GM23338 (cell line): ENCODE measurements around the gene PEAK3. TPM values are rescaled to one million over a fixed set of nuclear protein-coding genes. Genes with fewer than 3 reads are reported as not detected.

Experiments
- ATAC-seq: fragments of 200-7000 bp; cut with Tn5 transposase; 3 replicates; pipeline ENCODE4 v1.9.1; 2020
- DNase-seq: peaks from one replicate; pipeline ENCODE4 v3.0.0-alpha.2; 2015; ENCODE audit warnings: low spot score
- H2AFZ ChIP-seq: fragments of 200-600 bp; sonication (generic); 2 replicates; pipeline ENCODE4 v1.8.0; 2016; ENCODE audit warnings: antibody characterized with exemption, mild to moderate bottlenecking, moderate library complexity
- H3F3A ChIP-seq: fragments of 200-600 bp; sonication (generic); replicated peaks from 2 replicates; pipeline ENCODE4 v1.8.0; 2017; ENCODE audit warnings: antibody characterized with exemption, mixed run types, low read depth
- H3K27ac ChIP-seq: fragments of 200-600 bp; sonication (generic); 2 replicates; pipeline ENCODE4 v1.6.1; 2016; ENCODE audit warnings: low read depth
- H3K27me3 ChIP-seq: fragments of 200-600 bp; sonication (generic); 2 replicates; pipeline ENCODE4 v1.8.0; 2016; ENCODE audit warnings: mild to moderate bottlenecking, mixed run types, moderate library complexity; ENCODE audit not compliant: insufficient read depth
- H3K36me3 ChIP-seq: fragments of 200-600 bp; sonication (generic); 2 replicates; pipeline ENCODE4 v1.8.0; 2016; ENCODE audit warnings: mild to moderate bottlenecking; ENCODE audit not compliant: insufficient read depth
- H3K4me1 ChIP-seq: fragments of 200-600 bp; sonication (generic); 2 replicates; pipeline ENCODE4 v1.8.0; 2016; ENCODE audit warnings: mild to moderate bottlenecking, moderate library complexity; ENCODE audit not compliant: insufficient read depth
- H3K4me2 ChIP-seq: fragments of 200-600 bp; sonication (generic); 2 replicates; pipeline ENCODE4 v1.7.1; 2017; ENCODE audit warnings: mixed run types
- H3K4me3 ChIP-seq: fragments of 200-600 bp; sonication (generic); 2 replicates; pipeline ENCODE4 v1.6.1; 2016; ENCODE audit warnings: mixed run types
- H3K79me2 ChIP-seq: fragments of 200-600 bp; sonication (generic); replicated peaks from 2 replicates; pipeline ENCODE4 v1.8.0; 2017; ENCODE audit warnings: mild to moderate bottlenecking; ENCODE audit not compliant: insufficient read depth
- H3K9me2 ChIP-seq: fragments of 200-600 bp; sonication (generic); 2 replicates; pipeline ENCODE4 v1.8.0; 2017; ENCODE audit not compliant: insufficient read depth
- H4K20me1 ChIP-seq: fragments of 200-600 bp; sonication (generic); replicated peaks from 2 replicates; pipeline ENCODE4 v1.8.0; 2017; ENCODE audit warnings: mild to moderate bottlenecking; ENCODE audit not compliant: insufficient read depth
- H3K27ac Mint-ChIP-seq: 2 replicates; pipeline ENCODE4 v1.8.0; 2020; ENCODE audit warnings: inconsistent platforms, mild to moderate bottlenecking, moderate library complexity, mixed read lengths
- H3K27me3 Mint-ChIP-seq: 3 replicates; pipeline ENCODE4 v1.8.0; 2022; ENCODE audit warnings: low read depth, mild to moderate bottlenecking, moderate library complexity, mixed read lengths, inconsistent platforms; ENCODE audit not compliant: insufficient read depth, poor library complexity
- H3K36me3 Mint-ChIP-seq: 3 replicates; pipeline ENCODE4 v1.8.0; 2021; ENCODE audit warnings: low read depth, mild to moderate bottlenecking, inconsistent platforms, moderate library complexity, mixed read lengths
- H3K4me1 Mint-ChIP-seq: 3 replicates; pipeline ENCODE4 v1.8.0; 2020; ENCODE audit warnings: mild to moderate bottlenecking, inconsistent platforms, mixed read lengths
- H3K4me3 Mint-ChIP-seq: 3 replicates; pipeline ENCODE4 v1.8.0; 2021; ENCODE audit warnings: moderate library complexity, mild to moderate bottlenecking, inconsistent platforms, mixed read lengths
- H3K9me3 Mint-ChIP-seq: 3 replicates; pipeline ENCODE4 v1.8.0; 2020; ENCODE audit warnings: moderate library complexity, mild to moderate bottlenecking, inconsistent platforms, mixed read lengths
- CREB1 ChIP-seq: fragments of 250-450 bp; sonication (Bioruptor Pico); IDR thresholded peaks from 2 replicates; pipeline ENCODE4 v1.5.0; 2020; ENCODE audit warnings: low read depth, mild to moderate bottlenecking, moderate library complexity
- CTCF ChIP-seq, 2 experiments: fragments of 200-600 bp in 1 of 2; sonication (generic) in 1 of 2; conservative IDR thresholded peaks; 2 replicates each; pipeline versions ENCODE4 v1.5.1 to v1.6.1; 2016 to 2017; ENCODE audit warnings: antibody characterized with exemption in 2 of 2, low read depth in 2 of 2, mild to moderate bottlenecking in 2 of 2, moderate library complexity in 1 of 2
- ETS1 ChIP-seq: IDR thresholded peaks from 2 replicates; pipeline ENCODE4 v1.6.1; 2016; ENCODE audit warnings: antibody characterized with exemption
- EZH2 ChIP-seq: fragments of 200-600 bp; sonication (generic); IDR thresholded peaks from one replicate; pipeline ENCODE4 v1.8.0; 2017; ENCODE audit warnings: antibody characterized with exemption, mild to moderate bottlenecking, low read depth; ENCODE audit not compliant: unreplicated experiment
- EZH2phosphoT487 ChIP-seq: fragments of 200-600 bp; sonication (generic); IDR thresholded peaks from one replicate; pipeline ENCODE4 v1.8.1; 2018; ENCODE audit warnings: antibody characterized with exemption; ENCODE audit not compliant: unreplicated experiment
- JUNB ChIP-seq: IDR thresholded peaks from one replicate; pipeline ENCODE4 v1.6.1; 2016; ENCODE audit warnings: antibody characterized with exemption; ENCODE audit not compliant: unreplicated experiment
- POLR2AphosphoS5 ChIP-seq: IDR thresholded peaks from 2 replicates; pipeline ENCODE4 v1.6.1; 2016; ENCODE audit warnings: antibody characterized with exemption, low read depth
- STAT1 ChIP-seq: IDR thresholded peaks from one replicate; pipeline ENCODE4 v1.6.1; 2016; ENCODE audit warnings: antibody characterized with exemption; ENCODE audit not compliant: unreplicated experiment
- ZNF114 ChIP-seq: fragments of 250-450 bp; sonication (Bioruptor Pico); IDR thresholded peaks from 2 replicates; pipeline ENCODE4 v1.5.0; 2020; ENCODE audit warnings: mild to moderate bottlenecking, moderate library complexity
- ZNF331 ChIP-seq: fragments of 250-450 bp; sonication (Bioruptor Pico); IDR thresholded peaks from 2 replicates; pipeline ENCODE4 v1.5.0; 2020; ENCODE audit warnings: low read depth, mild to moderate bottlenecking, moderate library complexity
- ZNF462 ChIP-seq: fragments of 250-450 bp; sonication (Bioruptor Pico); IDR thresholded peaks from 2 replicates; pipeline ENCODE4 v1.5.0; 2020; ENCODE audit warnings: mild to moderate bottlenecking, moderate library complexity
- polyA plus RNA-seq: library from polyadenylated mRNA; unstranded; fragments of >200 nt; fragmentation: Nextera tagmentation; extraction: Ambion mirVana; gene quantifications from 2 replicates; pipeline ENCODE4 v1.2.1, GENCODE V29; 2016
- total RNA-seq: library from RNA; depleted of rRNA; stranded (reverse); fragments of >200 nt; shearing (Covaris generic); gene quantifications from 2 replicates; pipeline ENCODE4 v1.2.3, GENCODE V29; 2014

PEAK3 gene
- total and polyA plus RNA-seq, 2 experiments from 2014 or later = not detected

- TF ChIP-seq CTCF (conservative IDR thresholded peaks at IDR 0.05; ENCODE audit: low read depth in 2 of 2) (no peak), ETS1 (no peak), ZNF331 (no peak), STAT1 (no peak), JUNB (no peak), POLR2AphosphoS5 (no peak), ZNF114 (CRISPR knock-in tag) (no peak), CREB1 (CRISPR knock-in tag) (no peak)
Measured at GRCh38 chr19:2318923-2319322, 36.9 kb upstream of the PEAK3 start (continued).

GRCh38 chr19:2317756-2318155, 35.8 kb upstream of the PEAK3 start:
- Histone ChIP-seq H3K79me2 (no peaks in the 10 kb centered on the region), H3K27me3 (no peaks in the 10 kb centered on the region), H3K4me1 (no peaks in the 10 kb centered on the region), H3K4me2 (no peak overlapping the region), H3K36me3 (no peaks in the 10 kb centered on the region), H2AFZ (no peak overlapping the region), H3F3A (no peaks in the 10 kb centered on the region), H3K9me2 (no peaks in the 10 kb centered on the region), H3K4me3 (no peak overlapping the region), H3K27ac (no peak overlapping the region), H4K20me1 (no peaks in the 10 kb centered on the region; the same call in 1 of the 2 replicates)
- H3K9me3 Mint-ChIP-seq = peaks cover 6% of the 10 kb centered on the region; the same call in 1 of the 3 replicates
- no peak overlapping the region for H3K4me3 Mint-ChIP-seq
- H3K27ac Mint-ChIP-seq = no peak overlapping the region
- H3K27me3 Mint-ChIP-seq = peaks cover 4% of the 10 kb centered on the region
- H3K4me1 Mint-ChIP-seq = no peaks in the 10 kb centered on the region; the same call in 2 of the 3 replicates
- no peak for DNase-seq
- no peaks in the 10 kb centered on the region; the same call in 2 of the 3 replicates for H3K36me3 Mint-ChIP-seq
- no peak for ATAC-seq
- no peak for TF ChIP-seq ZNF462 (CRISPR knock-in tag)
- no peak for TF ChIP-seq POLR2AphosphoS5
- TF ChIP-seq ZNF114 (CRISPR knock-in tag) = no peak
- TF ChIP-seq ETS1 = no peak
- TF ChIP-seq CREB1 (CRISPR knock-in tag) = no peak
- TF ChIP-seq JUNB = no peak
- no peak for TF ChIP-seq EZH2
- TF ChIP-seq EZH2phosphoT487 = no peak
- no peak for TF ChIP-seq STAT1
